GM21825 (cell line): ENCODE measurements around the gene KANSL3.
"Not testable (repeated sequence)": the region's sequence is repeated elsewhere in the genome, so short reads cannot be mapped to it uniquely, and the experiment has no call there.

Experiments
- ATAC-seq: cut with Tn5 transposase; IDR thresholded peaks from one replicate; pipeline ENCODE4 v1.9.1; 2021; ENCODE audit warnings: mild to moderate bottlenecking, moderate library complexity; ENCODE audit not compliant: unreplicated experiment

Gene KANSL3

GRCh38 chr2:96564026-96564425 lies 74.1 kb downstream of the KANSL3 start:
- ATAC-seq = no peak

GRCh38 chr2:96558485-96558884 lies 79.6 kb downstream of the KANSL3 start:
- ATAC-seq = no peak

GRCh38 chr2:96558061-96558460 lies 80.1 kb downstream of the KANSL3 start:
- ATAC-seq = no peak

- not testable (repeated sequence) for ATAC-seq
Measured at GRCh38 chr2:96557421-96557820, 80.7 kb downstream of the KANSL3 start.

- no peak for ATAC-seq
Measured at GRCh38 chr2:96556441-96557330, 81.4 kb downstream of the KANSL3 start.

- ATAC-seq = no peak
Measured at GRCh38 chr2:96555146-96555610, 82.9 kb downstream of the KANSL3 start.

GRCh38 chr2:96554293-96555145 lies 83.6 kb downstream of the KANSL3 start:
- ATAC-seq = no peak

- ATAC-seq = not testable (repeated sequence)
Measured at GRCh38 chr2:96553957-96554292, 84.2 kb downstream of the KANSL3 start.

GRCh38 chr2:96553176-96553956 lies 84.7 kb downstream of the KANSL3 start:
- ATAC-seq = no peak

GRCh38 chr2:96552315-96553175 lies 85.6 kb downstream of the KANSL3 start:
- ATAC-seq = no peak

- ATAC-seq = no peak
Measured at GRCh38 chr2:96551605-96552314, 86.4 kb downstream of the KANSL3 start.

- no peak for ATAC-seq
Measured at GRCh38 chr2:96550787-96551604, 87.1 kb downstream of the KANSL3 start.

GRCh38 chr2:96549967-96550786 lies 87.9 kb downstream of the KANSL3 start:
- no peak for ATAC-seq

- no peak for ATAC-seq
Measured at GRCh38 chr2:96549466-96549785, 88.7 kb downstream of the KANSL3 start.

GRCh38 chr2:96548558-96549465 lies 89.3 kb downstream of the KANSL3 start:
- no peak for ATAC-seq

- no peak for ATAC-seq
Measured at GRCh38 chr2:96547731-96548171, 90.4 kb downstream of the KANSL3 start.

- no peak for ATAC-seq
Measured at GRCh38 chr2:96547203-96547641, 90.9 kb downstream of the KANSL3 start.
